Measurements from ENCODE around the gene THOC7. TPM values are rescaled to one million over a fixed set of nuclear protein-coding genes. Genes with fewer than 3 reads are reported as not detected.

The THOC7 gene
- total RNA-seq, 1 experiment from 2014 or later = 53.0 TPM

DNA sequence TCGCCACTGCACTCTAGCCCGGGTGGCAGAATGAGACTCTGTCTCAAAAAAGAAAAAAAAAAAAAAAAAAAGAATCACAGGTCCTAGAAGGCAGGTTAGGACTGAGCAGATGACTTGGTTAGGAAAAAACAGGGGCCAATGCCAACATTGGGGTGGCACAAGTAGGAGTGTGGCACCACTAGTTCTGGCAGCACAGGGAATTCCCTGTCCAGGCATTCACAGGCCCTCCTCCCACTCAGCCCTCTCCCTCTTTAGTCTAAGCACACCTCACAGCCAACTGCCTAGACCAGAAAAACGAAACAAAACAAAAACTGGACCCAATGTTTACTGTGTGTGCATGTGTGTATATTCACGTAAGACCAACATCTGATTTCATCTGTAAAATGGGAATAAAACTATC lies 10.5 kb downstream of the THOC7 start:
- H3K27ac Mint-ChIP-seq = no peak overlapping the region
- no peak for TF ChIP-seq MAX (CRISPR knock-in tag; IDR thresholded peaks at IDR 0.05)
- TF ChIP-seq RELA (CRISPR knock-in tag; IDR thresholded peaks at IDR 0.05; ENCODE audit: borderline replicate concordance) = no peak
- no peak for TF ChIP-seq EMX1 (CRISPR knock-in tag; IDR thresholded peaks at IDR 0.05)
- TF ChIP-seq ZMAT4 (CRISPR knock-in tag; IDR thresholded peaks at IDR 0.05) = no peak
- H3K9me3 Mint-ChIP-seq = no peaks in the 10 kb centered on the region
- ATAC-seq (no peak), DNase-seq (ENCODE audit: low spot score) (no peak)
- peaks cover 50% of the 10 kb centered on the region for H3K4me1 Mint-ChIP-seq
- CTCF ChIA-PET = interaction anchor here (0.7 kb wide), 1 partner anchor 36 kb away, joined by 3 read pairs; no protein-coding TSS in a partner anchor
- no peaks in the 10 kb centered on the region for H3K27me3 Mint-ChIP-seq (ENCODE audit: low read depth)
- no peak overlapping the region for H3K4me3 Mint-ChIP-seq
- no peaks in the 10 kb centered on the region for H3K36me3 Mint-ChIP-seq
- POLR2A ChIA-PET = no interaction called here

DNA sequence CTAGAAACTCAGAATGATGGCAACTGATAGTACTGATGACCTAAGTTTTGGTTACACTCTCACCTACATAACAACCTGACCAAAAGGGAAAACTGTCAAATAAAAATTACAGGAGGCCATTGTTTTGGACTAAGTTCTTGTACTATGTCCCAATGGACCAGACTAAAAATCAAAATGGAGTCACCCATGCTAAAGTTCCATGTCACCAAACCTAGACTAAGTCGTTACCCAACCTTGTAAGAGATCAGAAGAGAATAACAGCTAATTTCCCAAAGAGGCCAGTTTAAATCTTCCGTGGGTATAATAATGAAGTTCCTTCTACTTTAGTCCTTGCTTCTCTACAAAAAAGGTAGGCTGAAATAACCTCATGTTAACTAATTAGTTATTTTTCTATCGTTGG lies 12.3 kb downstream of the THOC7 start:
- Mint-ChIP-seq H3K27ac (no peak overlapping the region), H3K36me3 (no peaks in the 10 kb centered on the region), H3K9me3 (no peaks in the 10 kb centered on the region), H3K4me3 (no peak overlapping the region), H3K27me3 (ENCODE audit: low read depth) (no peaks in the 10 kb centered on the region), H3K4me1 (peaks cover 51% of the 10 kb centered on the region)
- CTCF ChIA-PET = no interaction called here
- DNase-seq (ENCODE audit: low spot score) (no peak), ATAC-seq (no peak)
- POLR2A ChIA-PET = no interaction called here
- TF ChIP-seq, protein P1, sequence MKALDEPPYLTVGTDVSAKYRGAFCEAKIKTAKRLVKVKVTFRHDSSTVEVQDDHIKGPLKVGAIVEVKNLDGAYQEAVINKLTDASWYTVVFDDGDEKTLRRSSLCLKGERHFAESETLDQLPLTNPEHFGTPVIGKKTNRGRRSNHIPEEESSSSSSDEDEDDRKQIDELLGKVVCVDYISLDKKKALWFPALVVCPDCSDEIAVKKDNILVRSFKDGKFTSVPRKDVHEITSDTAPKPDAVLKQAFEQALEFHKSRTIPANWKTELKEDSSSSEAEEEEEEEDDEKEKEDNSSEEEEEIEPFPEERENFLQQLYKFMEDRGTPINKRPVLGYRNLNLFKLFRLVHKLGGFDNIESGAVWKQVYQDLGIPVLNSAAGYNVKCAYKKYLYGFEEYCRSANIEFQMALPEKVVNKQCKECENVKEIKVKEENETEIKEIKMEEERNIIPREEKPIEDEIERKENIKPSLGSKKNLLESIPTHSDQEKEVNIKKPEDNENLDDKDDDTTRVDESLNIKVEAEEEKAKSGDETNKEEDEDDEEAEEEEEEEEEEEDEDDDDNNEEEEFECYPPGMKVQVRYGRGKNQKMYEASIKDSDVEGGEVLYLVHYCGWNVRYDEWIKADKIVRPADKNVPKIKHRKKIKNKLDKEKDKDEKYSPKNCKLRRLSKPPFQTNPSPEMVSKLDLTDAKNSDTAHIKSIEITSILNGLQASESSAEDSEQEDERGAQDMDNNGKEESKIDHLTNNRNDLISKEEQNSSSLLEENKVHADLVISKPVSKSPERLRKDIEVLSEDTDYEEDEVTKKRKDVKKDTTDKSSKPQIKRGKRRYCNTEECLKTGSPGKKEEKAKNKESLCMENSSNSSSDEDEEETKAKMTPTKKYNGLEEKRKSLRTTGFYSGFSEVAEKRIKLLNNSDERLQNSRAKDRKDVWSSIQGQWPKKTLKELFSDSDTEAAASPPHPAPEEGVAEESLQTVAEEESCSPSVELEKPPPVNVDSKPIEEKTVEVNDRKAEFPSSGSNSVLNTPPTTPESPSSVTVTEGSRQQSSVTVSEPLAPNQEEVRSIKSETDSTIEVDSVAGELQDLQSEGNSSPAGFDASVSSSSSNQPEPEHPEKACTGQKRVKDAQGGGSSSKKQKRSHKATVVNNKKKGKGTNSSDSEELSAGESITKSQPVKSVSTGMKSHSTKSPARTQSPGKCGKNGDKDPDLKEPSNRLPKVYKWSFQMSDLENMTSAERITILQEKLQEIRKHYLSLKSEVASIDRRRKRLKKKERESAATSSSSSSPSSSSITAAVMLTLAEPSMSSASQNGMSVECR (CRISPR knock-in tag; IDR thresholded peaks at IDR 0.05; ENCODE audit: borderline replicate concordance) = no peak
- TF ChIP-seq MLX (CRISPR knock-in tag; IDR thresholded peaks at IDR 0.05) = no peak
- no peak for TF ChIP-seq EMX1 (CRISPR knock-in tag; IDR thresholded peaks at IDR 0.05)
- TF ChIP-seq USF1 (CRISPR knock-in tag; IDR thresholded peaks at IDR 0.05) = no peak
- no peak for TF ChIP-seq PRRX2 (CRISPR knock-in tag; IDR thresholded peaks at IDR 0.05)
- TF ChIP-seq, protein P2, sequence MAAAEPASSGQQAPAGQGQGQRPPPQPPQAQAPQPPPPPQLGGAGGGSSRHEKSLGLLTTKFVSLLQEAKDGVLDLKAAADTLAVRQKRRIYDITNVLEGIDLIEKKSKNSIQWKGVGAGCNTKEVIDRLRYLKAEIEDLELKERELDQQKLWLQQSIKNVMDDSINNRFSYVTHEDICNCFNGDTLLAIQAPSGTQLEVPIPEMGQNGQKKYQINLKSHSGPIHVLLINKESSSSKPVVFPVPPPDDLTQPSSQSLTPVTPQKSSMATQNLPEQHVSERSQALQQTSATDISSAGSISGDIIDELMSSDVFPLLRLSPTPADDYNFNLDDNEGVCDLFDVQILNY (CRISPR knock-in tag; IDR thresholded peaks at IDR 0.05) = no peak
- no peak for TF ChIP-seq MYBL2 (CRISPR knock-in tag; IDR thresholded peaks at IDR 0.05)
- TF ChIP-seq, protein P3, sequence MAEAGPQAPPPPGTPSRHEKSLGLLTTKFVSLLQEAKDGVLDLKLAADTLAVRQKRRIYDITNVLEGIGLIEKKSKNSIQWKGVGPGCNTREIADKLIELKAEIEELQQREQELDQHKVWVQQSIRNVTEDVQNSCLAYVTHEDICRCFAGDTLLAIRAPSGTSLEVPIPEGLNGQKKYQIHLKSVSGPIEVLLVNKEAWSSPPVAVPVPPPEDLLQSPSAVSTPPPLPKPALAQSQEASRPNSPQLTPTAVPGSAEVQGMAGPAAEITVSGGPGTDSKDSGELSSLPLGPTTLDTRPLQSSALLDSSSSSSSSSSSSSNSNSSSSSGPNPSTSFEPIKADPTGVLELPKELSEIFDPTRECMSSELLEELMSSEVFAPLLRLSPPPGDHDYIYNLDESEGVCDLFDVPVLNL (CRISPR knock-in tag; IDR thresholded peaks at IDR 0.05; ENCODE audit: borderline replicate concordance, low read depth) = no peak
- TF ChIP-seq ZNF263 (CRISPR knock-in tag; IDR thresholded peaks at IDR 0.05; ENCODE audit: low read depth) = no peak
- TF ChIP-seq ETV6 (CRISPR knock-in tag; IDR thresholded peaks at IDR 0.05) = no peak
- no peak for TF ChIP-seq ZNF396 (CRISPR knock-in tag; IDR thresholded peaks at IDR 0.05; ENCODE audit: borderline replicate concordance)
- no peak for TF ChIP-seq ATF6 (CRISPR knock-in tag; IDR thresholded peaks at IDR 0.05)
- no peak for TF ChIP-seq ZNF532 (CRISPR knock-in tag; IDR thresholded peaks at IDR 0.05; ENCODE audit: borderline replicate concordance)
- no peak for TF ChIP-seq FOXK1 (CRISPR knock-in tag; IDR thresholded peaks at IDR 0.05)
- TF ChIP-seq FOXP1 (CRISPR knock-in tag; IDR thresholded peaks at IDR 0.05; ENCODE audit: borderline replicate concordance) = no peak
